Spleen (tissue), 11 donors: ENCODE results near the gene CNTNAP5. TPM values are rescaled to one million over a fixed set of nuclear protein-coding genes. Genes with fewer than 3 reads are reported as not detected.

ENCODE experiments used
- DNase-seq: peaks from one replicate; pipeline ENCODE4 v3.0.0-alpha.2; 2020
- H3K27ac ChIP-seq, 8 donors: fragments of 200-600 bp; sonication (generic) in 7 of 8; 1 replicate in 4 of 8; 2 replicates in 4 of 8; pipeline versions ENCODE4 v1.5.0 to v1.8.0; 2016 to 2021; ENCODE audit warnings: inconsistent platforms in 4 of 8, mild to moderate bottlenecking in 4 of 8, moderate library complexity in 1 of 8
- H3K27me3 ChIP-seq, 7 donors: fragments of 200-600 bp; sonication (generic) in 6 of 7; replicated peaks in 1 of 7; 1 replicate in 4 of 7; 2 replicates in 3 of 7; pipeline versions ENCODE4 v1.5.0 to v1.8.0; 2016 to 2021; ENCODE audit warnings: inconsistent platforms in 3 of 7, mild to moderate bottlenecking in 1 of 7
- H3K36me3 ChIP-seq, 6 donors: fragments of 200-600 bp; sonication (generic) in 5 of 6; 1 replicate in 4 of 6; 2 replicates in 2 of 6; pipeline versions ENCODE4 v1.5.0 to v1.8.0; 2016 to 2021; ENCODE audit warnings: inconsistent platforms in 2 of 6
- H3K4me1 ChIP-seq, 6 donors: fragments of 200-600 bp; sonication (generic) in 5 of 6; 1 replicate in 3 of 6; 2 replicates in 3 of 6; pipeline versions ENCODE4 v1.5.0 to v1.8.0; 2016 to 2021; ENCODE audit warnings: inconsistent platforms in 3 of 6
- H3K4me3 ChIP-seq, 8 donors: fragments of 200-600 bp; sonication (generic) in 7 of 8; 1 replicate in 4 of 8; 2 replicates in 4 of 8; pipeline versions ENCODE4 v1.5.0 to v1.8.0; 2016 to 2021; ENCODE audit warnings: inconsistent platforms in 4 of 8, mild to moderate bottlenecking in 4 of 8, moderate library complexity in 2 of 8
- H3K9me3 ChIP-seq, 8 donors: fragments of 200-600 bp; sonication (generic) in 7 of 8; 1 replicate in 4 of 8; 2 replicates in 4 of 8; pipeline versions ENCODE4 v1.5.0 to v1.8.0; 2016 to 2021; ENCODE audit warnings: inconsistent platforms in 4 of 8
- POLR2A ChIP-seq, 3 donors: fragments of 450-650 bp; IDR thresholded peaks; one replicate each; pipeline ENCODE4 v1.5.1; 2017; ENCODE audit warnings: antibody characterized with exemption in 3 of 3, mild to moderate bottlenecking in 1 of 3
- POLR2AphosphoS5 ChIP-seq, 3 donors: sonication (generic); formaldehyde crosslinking; IDR thresholded peaks; one replicate each; pipeline ENCODE4 v1.5.1; 2017; ENCODE audit warnings: antibody characterized with exemption in 3 of 3
- WGBS, 5 donors: extraction: QIAGEN DNeasy Blood & Tissue Kit in 3 of 5; methylation state at CpG; one replicate each; pipeline versions ENCODE4 v1.1.5 to v1.1.7; 2013 to 2018; 5-methylcytosine and 5-hydroxymethylcytosine counted together
- intact Hi-C: fragments of 100-400 bp; cut with DNase I; formaldehyde crosslinking; loops from one replicate; pipeline ENCODE4 v1.15.0; 2023; ENCODE audit warnings: low total_unique reads
- polyA plus RNA-seq, 3 donors: library from polyadenylated mRNA; stranded (reverse); fragments of 200-250 nt; gene quantifications; one replicate each; pipeline ENCODE4 v1.2.1, GENCODE V29; 2013
- total RNA-seq, 7 donors: library from RNA; depleted of rRNA in 3 of 7; stranded (reverse); fragments of >200 nt in 3 of 7; fragmentation: NEBNext Ultra II Directional in 4 of 7; extraction: Animal tissue kit (Norgen Biotek cat#: 25700) in 4 of 7; gene quantifications; one replicate each; pipeline versions ENCODE4 v1.1.0 to v1.2.1, GENCODE V29; 2016 to 2021
- TF ChIP-seq, protein P1 (sequence below), 11 experiments: fragments of 200-600 bp in 7 of 11; fragments of 450-650 bp in 4 of 11; sonication (generic) in 4 of 11; IDR thresholded peaks in 8 of 11; conservative IDR thresholded peaks in 3 of 11; 1 replicate in 7 of 11; 2 replicates in 4 of 11; pipeline versions ENCODE4 v1.4.0 to v1.8.0; 2016 to 2021; ENCODE audit warnings: antibody characterized with exemption in 11 of 11, inconsistent platforms in 4 of 11, mild to moderate bottlenecking in 1 of 11
- donor health status: healthy with polysubstance abuse.
- donor health status: DM: no; HTN: no; CAD: no; lungs with moderate emphysema.
- donor health status: DM: no; HTN: no; CAD: no.
- donor health status: Bipolar disorder and iron deficiency.
- donor health status: healthy.
- donor health status: DM: no; HTN: no; CAD: no.
- donor health status: DM: yes; HTN: yes; CAD: no.

Gene CNTNAP5
- total and polyA plus RNA-seq, 10 donors: 0.18 TPM; not detected in 9

- intact Hi-C loops: no loop called here
- Histone ChIP-seq H3K27ac (no peak overlapping the region), H3K4me1 (no peaks in the 10 kb centered on the region), H3K4me3 (no peak overlapping the region), H3K27me3 (no peaks in the 10 kb centered on the region), H3K9me3 (no peaks in the 10 kb centered on the region), H3K36me3 (no peaks in the 10 kb centered on the region)
- no peak for DNase-seq
- TF ChIP-seq, protein P1, sequence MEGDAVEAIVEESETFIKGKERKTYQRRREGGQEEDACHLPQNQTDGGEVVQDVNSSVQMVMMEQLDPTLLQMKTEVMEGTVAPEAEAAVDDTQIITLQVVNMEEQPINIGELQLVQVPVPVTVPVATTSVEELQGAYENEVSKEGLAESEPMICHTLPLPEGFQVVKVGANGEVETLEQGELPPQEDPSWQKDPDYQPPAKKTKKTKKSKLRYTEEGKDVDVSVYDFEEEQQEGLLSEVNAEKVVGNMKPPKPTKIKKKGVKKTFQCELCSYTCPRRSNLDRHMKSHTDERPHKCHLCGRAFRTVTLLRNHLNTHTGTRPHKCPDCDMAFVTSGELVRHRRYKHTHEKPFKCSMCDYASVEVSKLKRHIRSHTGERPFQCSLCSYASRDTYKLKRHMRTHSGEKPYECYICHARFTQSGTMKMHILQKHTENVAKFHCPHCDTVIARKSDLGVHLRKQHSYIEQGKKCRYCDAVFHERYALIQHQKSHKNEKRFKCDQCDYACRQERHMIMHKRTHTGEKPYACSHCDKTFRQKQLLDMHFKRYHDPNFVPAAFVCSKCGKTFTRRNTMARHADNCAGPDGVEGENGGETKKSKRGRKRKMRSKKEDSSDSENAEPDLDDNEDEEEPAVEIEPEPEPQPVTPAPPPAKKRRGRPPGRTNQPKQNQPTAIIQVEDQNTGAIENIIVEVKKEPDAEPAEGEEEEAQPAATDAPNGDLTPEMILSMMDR (IDR thresholded peaks at IDR 0.05 in 8 of 11, conservative IDR thresholded peaks at IDR 0.05 in 3 of 11): no peak
- TF ChIP-seq POLR2AphosphoS5 (IDR thresholded peaks at IDR 0.05) (no peak), POLR2A (IDR thresholded peaks at IDR 0.05) (no peak)
- 42 to 92% (median 86%) methylated on average over 2 of the region's 2 CpGs for WGBS, 5 donors
These were observed 688.9 kb downstream of the CNTNAP5 start for GRCh38 chr2:124713969-124714368.

- no peak overlapping the region for H3K27ac ChIP-seq
- DNase-seq: no peak
- H3K4me1 ChIP-seq: no peaks in the 10 kb centered on the region
- no peaks in the 10 kb centered on the region for H3K27me3 ChIP-seq
- H3K4me3 ChIP-seq: no peak overlapping the region
- no peaks in the 10 kb centered on the region for H3K9me3 ChIP-seq
- intact Hi-C loops: no loop called here
- H3K36me3 ChIP-seq: no peaks in the 10 kb centered on the region
- TF ChIP-seq POLR2AphosphoS5 (IDR thresholded peaks at IDR 0.05) (no peak), POLR2A (IDR thresholded peaks at IDR 0.05) (no peak)
- TF ChIP-seq, protein P1 (IDR thresholded peaks at IDR 0.05 in 8 of 11, conservative IDR thresholded peaks at IDR 0.05 in 3 of 11): no peak
These were observed 700.1 kb downstream of the CNTNAP5 start for GRCh38 chr2:124725187-124725586.

GRCh38 chr2:124740636-124741035 is 715.5 kb downstream of the CNTNAP5 start:
- no peak overlapping the region for H3K27ac ChIP-seq
- DNase-seq: no peak
- H3K36me3 ChIP-seq: no peaks in the 10 kb centered on the region
- H3K4me3 ChIP-seq: no peak overlapping the region
- no peaks in the 10 kb centered on the region for H3K9me3 ChIP-seq
- TF ChIP-seq POLR2A (IDR thresholded peaks at IDR 0.05) (no peak), POLR2AphosphoS5 (IDR thresholded peaks at IDR 0.05) (no peak)
- TF ChIP-seq, protein P1 (IDR thresholded peaks at IDR 0.05 in 8 of 11, conservative IDR thresholded peaks at IDR 0.05 in 3 of 11): no peak
- no peaks in the 10 kb centered on the region for H3K4me1 ChIP-seq
- WGBS, 5 donors: 14 to 70% (median 54%) methylated on average over 2 of the region's 2 CpGs
- no peaks in the 10 kb centered on the region for H3K27me3 ChIP-seq
- intact Hi-C loops: no loop called here

GRCh38 chr2:124753842-124754241 is 728.8 kb downstream of the CNTNAP5 start:
- WGBS, 5 donors: 78 to 84% (median 81%) methylated on average over 3 of the region's 3 CpGs
- Histone ChIP-seq H3K27ac (no peak overlapping the region), H3K27me3 (no peaks in the 10 kb centered on the region), H3K4me1 (no peaks in the 10 kb centered on the region), H3K9me3 (peaks cover 0 to 9% (median 0%) of the 10 kb centered on the region in 8 donors), H3K36me3 (no peaks in the 10 kb centered on the region), H3K4me3 (no peak overlapping the region)
- intact Hi-C loops: no loop called here
- DNase-seq: no peak
- TF ChIP-seq POLR2A (IDR thresholded peaks at IDR 0.05): no peak
- no peak for TF ChIP-seq POLR2AphosphoS5 (IDR thresholded peaks at IDR 0.05)
- TF ChIP-seq, protein P1 (IDR thresholded peaks at IDR 0.05 in 8 of 11, conservative IDR thresholded peaks at IDR 0.05 in 3 of 11): no peak
